Skin of body (tissue), 2 donors: ENCODE results near the gene CCDC178. TPM values are rescaled to one million over a fixed set of nuclear protein-coding genes. Genes with fewer than 3 reads are reported as not detected.
"Not testable (repeated sequence)": the region's sequence is repeated elsewhere in the genome, so short reads cannot be mapped to it uniquely, and the experiment has no call there.

Source experiments
- DNase-seq: peaks from one replicate; lab custom pipeline; 2025; lab: John Stamatoyannopoulos, UW
- total RNA-seq: library from RNA; depleted of rRNA; stranded (reverse); fragments of >200 nt; gene quantifications from one replicate; pipeline ENCODE4 v1.2.3, GENCODE V29; 2014

Gene CCDC178
- total RNA-seq, 1 donor from 2014 or later = 0.99 TPM

GRCh38 chr18:33355756-33356155, 84.8 kb downstream of the CCDC178 start:
- DNase-seq = no peak

GRCh38 chr18:33355263-33355662, 85.3 kb downstream of the CCDC178 start:
- DNase-seq = no peak

DNA sequence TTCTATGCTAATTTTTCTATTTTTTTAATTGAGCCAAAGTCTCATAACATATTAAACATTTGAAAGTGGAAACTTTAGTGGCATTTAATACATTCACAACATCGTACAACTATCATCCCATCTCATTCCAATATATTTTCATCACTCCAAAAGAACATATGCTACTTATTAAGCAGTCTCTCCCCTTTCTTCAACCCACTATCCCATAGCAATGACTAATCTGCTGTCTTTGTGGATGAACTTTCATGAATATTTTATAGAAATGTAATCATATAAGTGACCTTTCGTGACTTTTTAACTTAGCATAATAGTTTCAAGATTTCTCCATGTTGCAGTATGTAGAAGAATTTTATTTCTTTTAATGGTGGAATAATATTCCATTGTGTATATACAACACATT, 90.3 kb downstream of the CCDC178 start:
- peak; percentile 66 for DNase-seq

- not testable (repeated sequence) for DNase-seq
These were observed 100.8 kb downstream of the CCDC178 start for GRCh38 chr18:33339733-33340132.

- DNase-seq = no peak
These were observed 105.7 kb downstream of the CCDC178 start for GRCh38 chr18:33334781-33335180.

DNA sequence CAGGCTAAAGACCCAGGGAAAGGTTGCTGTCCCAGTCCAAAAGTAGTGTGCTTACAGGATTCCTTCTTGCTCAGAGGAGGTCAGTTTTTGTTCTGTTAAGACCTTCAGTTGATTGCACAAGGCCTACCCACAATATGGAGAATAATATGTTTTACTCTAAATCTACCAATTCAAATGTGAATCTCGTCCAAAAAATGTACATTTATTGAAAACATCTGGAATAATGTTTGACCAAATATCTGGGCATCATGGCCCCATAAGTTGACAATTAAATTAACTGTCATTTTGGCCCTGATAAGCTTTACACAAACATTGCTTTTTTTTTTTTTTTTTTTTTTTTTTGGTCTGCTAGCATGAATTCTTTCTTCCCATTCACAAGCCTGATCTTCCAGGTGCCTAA, 109.8 kb downstream of the CCDC178 start:
- DNase-seq = no peak

- no peak for DNase-seq
These were observed 113.5 kb downstream of the CCDC178 start for GRCh38 chr18:33326975-33327374.

DNA sequence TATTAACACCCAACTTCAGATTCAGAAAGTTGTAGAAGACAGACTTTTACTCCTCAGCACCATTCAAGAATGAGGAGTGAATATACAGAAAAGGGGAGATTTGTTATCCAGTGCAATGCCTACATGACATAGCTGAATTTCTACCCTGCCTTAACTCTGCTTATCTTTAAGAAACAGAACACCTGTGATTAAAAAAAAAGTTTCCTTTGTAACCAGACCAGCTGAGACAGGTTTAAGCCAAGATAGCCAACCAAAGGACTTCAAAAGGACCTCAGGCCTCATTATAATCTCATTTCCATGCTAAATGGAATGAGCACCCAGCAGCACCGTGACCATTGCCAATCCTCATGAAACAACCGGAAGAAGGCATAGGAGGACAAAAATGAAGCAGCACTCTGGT, 122.9 kb downstream of the CCDC178 start:
- no peak for DNase-seq

DNA sequence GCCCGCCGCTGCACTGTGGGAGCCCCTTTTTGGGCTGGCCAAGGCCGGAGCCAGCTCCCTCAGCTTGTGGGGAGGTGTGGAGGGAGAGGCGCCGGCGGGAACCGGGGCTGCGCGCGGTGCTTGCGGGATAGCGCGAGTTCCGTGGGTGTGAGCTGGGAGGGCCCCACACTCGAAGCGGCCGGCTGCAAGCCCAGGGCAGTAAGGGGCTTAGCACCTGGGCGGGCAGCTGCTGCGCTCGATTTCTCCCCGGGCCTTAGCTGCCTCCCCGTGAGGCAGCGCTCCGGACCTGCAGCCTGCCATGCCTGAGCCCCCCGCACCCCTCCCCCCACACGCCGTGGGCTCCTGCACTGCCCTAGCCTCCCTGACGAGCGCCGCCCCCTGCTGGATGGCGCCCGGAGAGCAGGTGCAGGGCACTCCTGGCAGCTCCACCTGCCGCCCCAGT, 124.4 kb downstream of the CCDC178 start:
- no peak for DNase-seq

DNA sequence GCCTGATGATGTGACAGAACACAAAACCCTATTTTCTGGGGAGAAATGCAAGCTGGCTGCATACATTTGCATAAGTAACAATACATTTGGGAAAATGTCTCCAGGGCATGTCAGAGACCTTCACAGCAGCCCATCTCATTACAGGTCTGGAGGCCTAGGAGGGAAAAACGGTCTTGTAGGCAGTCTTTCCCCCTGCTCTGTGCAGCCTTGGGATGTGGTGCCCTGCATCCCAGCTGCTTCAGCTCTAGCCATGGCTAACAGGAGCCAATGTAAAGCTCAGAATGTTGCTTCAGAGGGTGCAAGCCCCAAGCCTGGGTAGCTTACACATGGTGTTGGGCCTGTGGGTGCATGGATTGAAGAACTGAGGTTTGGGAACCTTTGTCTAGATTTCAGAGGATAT, 133.0 kb downstream of the CCDC178 start:
- DNase-seq = no peak

DNA sequence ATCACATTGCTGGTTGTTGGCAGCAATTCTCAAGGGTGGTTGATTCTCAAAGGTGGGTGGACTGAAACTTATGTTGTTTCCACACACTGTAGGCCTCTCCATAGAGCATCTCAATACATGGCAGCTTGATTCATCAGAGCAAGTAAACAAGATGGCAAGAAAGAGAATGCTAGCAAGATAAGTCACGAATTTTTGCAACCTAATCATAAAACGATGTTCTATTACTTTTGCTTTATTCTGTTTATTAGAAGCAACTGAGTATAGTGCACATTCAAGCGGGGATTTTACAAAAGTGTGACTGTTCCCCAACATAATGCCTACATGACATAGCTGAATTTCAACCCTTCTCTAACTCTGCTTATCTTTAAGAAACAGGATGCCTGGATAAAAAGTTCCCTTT, 136.2 kb downstream of the CCDC178 start:
- DNase-seq = no peak

DNA sequence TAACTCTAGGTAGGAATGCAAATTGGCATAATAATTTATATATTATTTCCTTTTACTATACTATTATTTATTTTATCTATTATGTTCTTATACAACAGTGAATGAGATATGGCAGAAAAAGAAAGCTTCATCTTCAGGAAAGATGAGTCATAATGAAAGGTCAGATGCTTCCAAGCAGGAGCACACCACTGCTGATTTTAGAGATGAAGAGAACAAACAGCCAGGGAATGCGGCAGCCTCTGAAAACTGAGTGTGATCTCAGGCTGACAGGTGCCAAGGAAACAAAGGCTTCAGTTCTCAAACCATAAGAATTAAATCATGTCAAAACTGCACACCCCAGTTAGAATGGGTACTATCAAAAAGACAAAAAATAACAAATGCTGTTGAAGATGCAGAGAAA, 149.0 kb downstream of the CCDC178 start:
- DNase-seq = no peak

- DNase-seq = no peak
These were observed 152.3 kb downstream of the CCDC178 start for GRCh38 chr18:33288082-33288716.

- DNase-seq = no peak
These were observed 157.7 kb downstream of the CCDC178 start for GRCh38 chr18:33282709-33283333.

GRCh38 chr18:33282142-33282541, 158.4 kb downstream of the CCDC178 start:
- DNase-seq = no peak

DNA sequence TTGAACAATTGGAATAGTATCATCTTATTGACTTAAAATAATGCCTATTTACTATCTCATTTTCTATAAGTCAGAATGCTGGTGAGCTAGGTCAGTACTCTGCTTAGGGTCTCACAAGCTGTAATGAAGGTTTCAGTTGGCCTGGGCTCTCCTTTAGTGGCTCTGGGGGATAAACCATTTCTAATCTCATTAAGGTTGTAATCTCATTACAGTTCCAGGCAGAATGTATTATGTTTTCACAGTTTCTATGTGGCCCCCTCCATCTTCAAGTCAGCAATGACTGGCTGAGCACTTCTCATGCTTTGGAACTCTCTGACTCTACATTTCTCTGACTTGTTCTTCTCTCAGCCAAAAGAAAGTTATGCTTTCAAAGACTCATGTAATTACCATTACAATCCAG, 163.1 kb downstream of the CCDC178 start:
- DNase-seq = no peak

DNA sequence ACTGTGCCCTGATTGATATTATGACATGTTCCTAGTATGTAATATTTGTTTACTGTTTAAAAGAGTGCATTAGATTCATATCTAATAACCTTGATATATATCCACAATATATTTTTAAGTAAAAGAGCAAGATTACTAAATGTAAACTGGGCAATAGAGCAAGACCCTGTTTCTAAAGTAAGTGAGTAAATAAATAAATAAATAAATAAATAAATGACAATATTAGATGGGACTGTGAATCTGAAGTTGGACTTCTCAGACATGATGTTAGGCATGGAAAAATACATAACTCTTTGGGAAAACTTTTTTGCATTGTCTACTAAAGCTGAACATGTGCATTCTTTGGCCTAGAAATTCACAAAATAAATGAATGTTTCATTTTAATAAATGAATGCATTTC, 164.7 kb downstream of the CCDC178 start:
- DNase-seq = no peak

GRCh38 chr18:33270297-33270696, 170.2 kb downstream of the CCDC178 start:
- no peak for DNase-seq

GRCh38 chr18:33269223-33269622, 171.3 kb downstream of the CCDC178 start:
- no peak for DNase-seq

DNA sequence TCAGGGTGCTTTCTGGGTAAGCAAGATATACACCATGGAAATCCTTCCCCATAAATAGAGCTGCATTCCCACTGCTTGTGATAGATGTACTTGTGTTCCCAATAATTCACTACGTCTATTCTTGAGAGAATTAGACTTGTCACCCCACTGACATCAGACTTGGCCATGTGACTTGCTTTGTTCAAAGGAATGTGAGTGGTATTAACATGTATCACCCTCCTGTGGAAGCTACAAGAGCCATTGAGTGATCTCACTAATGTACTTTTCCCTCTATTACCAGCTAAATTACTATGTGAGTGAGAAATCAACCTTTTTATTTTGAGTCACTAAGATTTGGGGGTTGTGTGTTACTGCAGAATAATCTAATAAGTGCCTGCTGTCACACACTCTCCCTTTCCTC, 176.0 kb downstream of the CCDC178 start:
- no peak for DNase-seq

GRCh38 chr18:33239298-33239697, 201.2 kb downstream of the CCDC178 start:
- DNase-seq = no peak

GRCh38 chr18:33232318-33232626, 208.2 kb downstream of the CCDC178 start:
- no peak for DNase-seq

DNA sequence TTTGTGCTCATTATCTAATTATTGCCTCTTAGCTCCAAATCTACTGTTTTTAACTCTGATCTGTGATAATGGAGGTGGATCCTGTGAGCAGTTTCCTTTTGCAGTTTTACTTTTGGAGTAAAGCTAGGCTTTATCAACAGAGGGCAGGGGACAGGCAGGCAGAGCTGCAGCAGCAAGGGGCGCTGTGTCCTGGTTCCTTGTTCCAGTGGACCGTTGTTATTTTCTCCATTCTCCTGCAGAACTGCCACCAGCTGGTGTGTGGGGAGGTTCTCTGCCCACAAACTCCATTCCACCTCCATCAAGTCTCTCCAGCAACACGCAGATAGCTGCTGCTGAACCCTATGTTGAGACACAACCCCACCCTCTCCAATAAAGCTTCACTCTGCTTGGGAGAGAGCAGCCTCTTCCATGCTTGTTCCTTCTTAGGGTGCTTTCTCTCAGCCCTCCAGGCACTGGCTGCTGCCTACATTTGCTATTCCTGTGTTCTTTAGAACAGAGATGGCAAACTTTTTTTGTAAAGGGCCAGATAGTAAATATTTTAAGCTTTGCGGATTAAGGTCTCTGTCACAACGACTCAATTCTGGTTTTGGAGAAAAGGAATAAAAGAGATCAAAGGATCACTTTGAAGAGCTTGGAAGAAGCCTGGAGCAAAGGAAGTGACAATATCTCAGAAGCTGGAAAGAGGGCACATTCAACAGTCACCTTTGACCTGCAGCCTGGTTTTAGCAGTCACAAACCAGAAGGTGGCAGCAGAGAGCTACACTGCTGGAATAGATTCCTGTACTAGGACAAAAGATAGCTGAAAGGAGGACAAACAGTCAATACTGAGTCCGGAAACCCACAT, 208.8 kb downstream of the CCDC178 start:
- DNase-seq = peak; percentile 46
